HG02973 (cell line): Measurements from ENCODE around the gene GNA12.

Experiments
- ATAC-seq: cut with Tn5 transposase; IDR thresholded peaks from one replicate; pipeline ENCODE4 v1.9.1; 2021; ENCODE audit warnings: moderate library complexity; ENCODE audit not compliant: unreplicated experiment

Gene GNA12

GRCh38 chr7:2819161-2819953, 24.8 kb downstream of the GNA12 start:
- peak; percentile 44 for ATAC-seq

GRCh38 chr7:2818653-2819052, 25.5 kb downstream of the GNA12 start:
- no peak for ATAC-seq

- ATAC-seq, result no peak
Measured at GRCh38 chr7:2818121-2818520, 26.0 kb downstream of the GNA12 start.

- no peak for ATAC-seq
Measured at GRCh38 chr7:2817456-2817855, 26.7 kb downstream of the GNA12 start.

- no peak for ATAC-seq
Measured at GRCh38 chr7:2815875-2816245, 28.2 kb downstream of the GNA12 start.

GRCh38 chr7:2814946-2815874, 28.9 kb downstream of the GNA12 start:
- ATAC-seq, result no peak

- no peak for ATAC-seq
Measured at GRCh38 chr7:2814186-2814945, 29.7 kb downstream of the GNA12 start.

- ATAC-seq, result no peak
Measured at GRCh38 chr7:2813350-2814185, 30.5 kb downstream of the GNA12 start.

- no peak for ATAC-seq
Measured at GRCh38 chr7:2812831-2813230, 31.3 kb downstream of the GNA12 start.

GRCh38 chr7:2812114-2812487, 32.0 kb downstream of the GNA12 start:
- no peak for ATAC-seq

GRCh38 chr7:2811476-2812113, 32.5 kb downstream of the GNA12 start:
- ATAC-seq, result no peak

GRCh38 chr7:2810682-2811415, 33.3 kb downstream of the GNA12 start:
- ATAC-seq, result no peak

- no peak for ATAC-seq
Measured at GRCh38 chr7:2809903-2810625, 34.0 kb downstream of the GNA12 start.

GRCh38 chr7:2808891-2809665, 35.0 kb downstream of the GNA12 start:
- no peak for ATAC-seq

- ATAC-seq, result peak; percentile 65
Measured at GRCh38 chr7:2807845-2808772, 36.0 kb downstream of the GNA12 start.

GRCh38 chr7:2807460-2807844, 36.7 kb downstream of the GNA12 start:
- no peak for ATAC-seq

GRCh38 chr7:2806571-2806970, 37.5 kb downstream of the GNA12 start:
- ATAC-seq, result no peak
